Activated CD4-positive, alpha-beta T cell treated with anti-CD3 and anti-CD28 coated beads for 1 hour (primary cell): Measurements from ENCODE around the gene TMEM237.

ENCODE experiments used
- DNase-seq: peaks from one replicate; pipeline ENCODE4 v3.0.0-alpha.2; 2020

Gene TMEM237

DNA sequence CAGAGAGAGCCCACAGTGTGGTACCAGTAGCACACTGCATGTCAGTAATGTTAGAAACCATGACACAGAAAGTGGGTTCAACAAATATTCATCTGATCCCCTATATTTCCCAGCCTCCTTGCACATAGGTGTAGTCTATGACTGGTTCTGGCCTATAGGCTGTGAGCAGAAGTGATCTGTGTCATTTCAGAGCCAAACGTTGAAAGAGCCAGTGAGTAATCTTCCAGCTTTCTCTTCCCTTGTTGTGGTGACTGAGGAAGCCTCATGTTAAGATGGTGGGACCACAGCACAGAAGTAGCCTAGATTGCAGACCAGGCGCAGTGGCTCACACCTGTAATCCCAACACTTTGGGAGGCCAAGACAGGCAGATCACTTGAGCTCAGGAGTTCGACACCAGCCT, 4.1 kb downstream of the TMEM237 start:
- no peak for DNase-seq

DNA sequence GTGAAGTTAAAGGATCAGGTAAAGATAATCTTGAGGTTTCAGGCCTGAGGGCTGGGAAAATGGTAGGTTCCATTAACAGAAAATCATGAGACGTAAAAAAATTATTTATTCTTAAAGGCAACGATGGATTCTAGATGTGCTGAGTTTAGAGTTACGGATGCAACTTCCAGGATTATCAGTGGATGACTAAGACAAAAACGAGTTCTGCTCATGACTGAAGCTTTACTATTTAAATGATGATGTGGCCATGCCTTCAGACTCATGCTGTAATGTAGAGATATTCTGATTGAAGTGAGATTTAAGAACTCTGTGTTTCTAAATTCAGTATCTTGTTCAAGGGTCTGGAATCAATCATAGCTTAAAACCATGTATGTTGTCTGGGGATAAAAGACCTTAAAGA, 5.0 kb downstream of the TMEM237 start:
- DNase-seq: no peak

DNA sequence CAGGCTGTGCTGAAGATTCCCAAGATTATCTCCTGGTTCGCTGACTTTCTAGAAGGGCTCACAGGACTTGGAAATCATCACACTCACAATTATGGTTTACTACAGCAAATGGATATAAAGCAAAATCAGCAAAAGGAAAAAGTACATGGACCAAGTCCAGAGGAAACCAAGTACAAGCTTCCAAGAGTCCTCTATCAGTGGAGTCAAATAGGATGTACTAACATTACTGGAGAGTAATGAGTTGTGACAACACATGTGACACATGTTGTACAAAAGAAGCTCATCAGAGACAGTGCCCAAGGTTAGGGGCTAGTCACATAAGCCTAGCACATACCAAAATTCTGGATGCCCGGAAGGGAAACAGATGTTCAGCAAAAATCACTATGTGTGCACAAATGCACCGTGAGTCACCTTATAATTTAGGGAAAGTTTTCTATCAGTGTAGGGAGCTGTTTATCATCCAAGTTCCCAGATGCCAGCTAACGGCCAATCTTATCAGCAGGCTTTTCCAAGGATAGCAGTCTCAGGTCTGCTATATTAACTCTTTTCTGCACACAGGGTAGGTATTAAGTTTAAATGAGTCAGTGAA, 9.5 kb downstream of the TMEM237 start:
- no peak for DNase-seq

DNA sequence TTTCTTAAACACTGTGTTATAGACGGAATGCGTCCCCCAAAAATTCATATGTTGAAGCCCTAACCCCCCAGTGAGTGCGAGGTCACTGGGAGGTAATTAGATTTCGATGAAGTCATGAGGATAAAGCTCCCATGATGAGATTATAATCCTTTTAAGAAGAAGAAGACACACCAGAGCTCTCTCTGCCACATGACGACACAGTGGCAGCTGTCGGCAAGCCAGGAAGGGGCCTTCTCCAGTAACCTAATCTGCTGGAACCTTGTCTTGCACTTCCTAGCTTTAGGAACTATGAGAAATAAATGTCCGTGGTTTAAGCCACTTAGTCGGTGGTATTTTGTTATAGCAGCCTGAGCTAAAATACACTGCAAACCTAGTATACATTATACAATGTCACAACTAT, 12.3 kb downstream of the TMEM237 start:
- no peak for DNase-seq

DNA sequence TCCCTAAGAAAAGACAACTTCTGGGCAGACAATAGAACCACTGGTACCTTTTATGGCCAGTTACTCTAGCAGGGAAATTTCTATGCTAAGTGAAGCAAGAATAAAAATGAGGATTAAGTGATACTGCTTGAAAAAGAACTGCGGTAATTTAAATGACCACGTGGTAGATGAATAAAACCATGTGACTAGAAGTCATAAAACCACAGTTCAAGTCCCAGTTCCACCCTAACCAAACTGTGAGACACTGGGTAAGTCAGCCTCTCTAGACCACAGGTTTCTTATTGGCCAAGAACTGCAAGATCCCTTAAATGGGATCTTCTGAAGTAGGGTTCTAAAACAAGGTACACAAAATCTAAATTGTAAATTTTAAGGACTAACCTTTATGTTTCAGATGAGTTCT, 12.7 kb downstream of the TMEM237 start:
- no peak for DNase-seq

DNA sequence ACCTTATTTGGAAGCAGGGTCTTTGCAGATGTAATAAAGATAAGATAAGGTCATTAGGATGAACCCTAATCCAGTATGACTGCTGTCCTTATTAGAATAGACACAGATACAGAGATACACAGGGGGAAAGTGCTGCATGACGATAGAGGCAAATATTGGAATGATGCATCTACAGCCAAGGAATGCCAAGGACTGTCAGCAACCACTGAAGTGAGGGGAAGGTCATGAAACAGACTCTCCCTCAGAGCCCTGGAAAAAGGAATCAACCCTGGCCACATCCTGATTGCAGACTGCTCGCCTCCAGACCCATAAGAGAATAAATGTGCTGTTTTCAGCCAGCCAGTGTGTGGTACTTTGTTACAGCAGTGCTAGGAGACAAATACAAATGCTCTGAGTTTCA, 14.8 kb downstream of the TMEM237 start:
- no peak for DNase-seq

DNA sequence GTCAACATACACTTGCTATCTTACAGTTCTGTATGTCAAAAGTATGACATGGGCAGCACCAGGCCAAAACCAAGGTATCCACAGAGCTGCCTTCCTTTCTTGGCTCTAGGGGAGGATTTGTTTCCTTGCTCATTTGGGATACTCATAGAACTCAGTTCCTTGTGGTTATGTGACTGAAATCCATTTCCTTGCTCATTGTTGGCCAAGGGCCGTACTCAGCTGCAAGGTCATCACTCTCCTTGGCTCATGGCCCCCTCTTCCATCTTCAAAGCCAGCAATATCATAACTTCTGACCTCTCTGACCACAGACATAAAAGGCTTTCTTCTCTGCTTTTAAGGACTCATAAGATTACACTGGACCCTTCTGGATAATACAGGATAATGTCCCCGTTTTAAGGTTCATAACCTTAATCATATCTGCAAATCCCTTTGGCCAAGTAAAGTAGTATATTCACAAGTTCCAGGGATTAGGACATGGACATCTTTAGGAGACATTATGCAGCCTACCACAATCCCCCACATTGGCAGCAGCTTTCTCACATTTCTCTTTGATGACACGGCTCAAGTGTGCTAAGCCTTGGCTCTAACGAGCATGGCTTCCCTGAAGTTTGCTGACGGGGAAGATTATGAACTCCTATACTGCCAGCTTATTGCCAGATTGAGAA, 20.9 kb downstream of the TMEM237 start:
- DNase-seq: no peak

DNA sequence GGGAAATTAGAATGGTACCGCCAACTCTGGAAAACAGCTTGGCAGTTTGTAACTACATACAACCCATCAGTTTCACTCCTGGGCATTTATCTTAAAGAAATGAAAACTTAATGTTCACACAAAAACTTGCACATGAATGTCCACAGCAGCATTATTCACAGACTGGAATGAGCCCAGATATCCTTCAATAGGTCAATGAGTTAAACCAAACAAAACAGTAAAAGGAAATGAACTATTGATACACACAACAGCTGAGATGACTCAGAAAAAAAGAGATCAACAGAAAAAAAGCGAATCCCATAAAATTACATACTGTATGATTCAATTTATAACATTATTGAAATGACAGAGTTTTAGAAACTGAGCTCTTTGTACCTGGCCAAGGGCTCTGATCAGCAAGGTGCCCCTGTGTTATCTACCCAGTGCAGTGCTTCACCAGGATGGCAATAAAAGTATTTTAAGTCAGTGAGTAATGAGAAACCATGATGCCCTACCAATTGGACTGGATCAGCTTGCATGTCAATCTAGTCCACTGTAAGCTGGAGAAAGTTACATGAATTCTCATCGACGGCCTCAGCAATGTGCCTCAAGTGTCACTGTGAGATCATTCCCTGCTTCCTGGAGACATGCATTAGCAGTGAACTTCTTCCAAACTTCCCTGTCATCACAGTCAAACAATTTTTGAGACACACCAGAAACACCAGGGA, 21.9 kb downstream of the TMEM237 start:
- no peak for DNase-seq

DNA sequence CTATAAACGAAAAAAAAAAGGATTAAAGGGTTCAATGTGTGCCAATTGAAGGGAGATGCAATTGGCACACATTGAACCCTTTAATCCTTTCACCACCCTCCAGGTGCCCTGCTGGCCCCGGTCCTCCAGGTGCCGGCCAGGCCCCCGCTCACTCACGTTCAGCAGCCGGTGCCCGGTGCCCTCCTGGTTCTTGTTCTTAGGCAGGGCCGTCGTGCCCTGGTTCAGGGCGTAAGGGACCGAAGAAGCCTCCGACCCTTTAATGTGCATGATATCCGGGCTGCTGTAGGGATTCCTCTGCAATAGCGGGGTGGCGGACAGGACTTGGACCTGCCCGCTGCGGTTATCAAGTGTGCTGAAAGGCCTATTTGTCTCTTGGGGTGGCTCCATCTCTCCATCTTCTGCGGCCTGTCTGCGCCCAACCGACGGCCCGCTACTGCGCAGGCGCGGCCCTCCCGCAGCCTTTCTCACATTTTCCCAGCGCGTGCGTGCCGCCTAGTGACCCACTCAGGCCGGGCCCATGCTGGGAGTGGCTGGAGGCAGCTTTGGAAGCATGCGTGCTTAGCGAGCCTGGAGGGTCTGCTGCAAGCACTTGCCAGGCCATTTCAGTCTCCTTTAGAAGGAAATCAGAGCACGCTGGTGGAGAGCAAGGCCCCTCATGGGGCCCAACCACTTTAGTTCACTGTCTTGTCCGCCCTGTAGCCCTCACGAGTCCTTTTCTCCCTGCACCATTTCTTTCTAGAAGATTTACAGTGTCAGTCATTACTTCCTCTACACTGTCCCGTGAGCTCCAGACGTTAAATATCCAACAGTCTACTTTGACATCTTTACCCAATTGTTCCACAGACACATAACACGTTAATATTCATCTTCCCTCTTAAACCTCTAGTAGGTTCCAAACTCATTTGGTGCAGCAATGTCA, 24.3 kb downstream of the TMEM237 start:
- no peak for DNase-seq

DNA sequence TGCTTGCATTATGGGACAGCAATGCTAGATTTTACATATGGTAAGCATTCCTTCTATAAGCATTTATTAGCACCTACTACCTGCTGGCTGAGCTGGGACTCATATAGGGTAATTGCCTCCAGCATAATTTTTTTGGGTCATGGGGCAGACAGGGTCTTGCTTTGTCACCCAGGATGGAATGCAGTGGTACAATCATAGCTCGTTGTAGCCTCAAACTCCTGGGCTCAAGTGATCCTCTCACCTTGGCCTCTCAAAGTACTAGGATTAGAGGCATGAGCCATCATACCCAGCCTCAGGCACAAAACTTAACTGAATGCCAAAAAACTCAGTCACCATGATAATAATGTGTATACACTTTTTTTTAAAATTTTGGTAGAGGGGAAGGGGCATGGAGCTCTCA, 35.3 kb downstream of the TMEM237 start:
- DNase-seq: no peak

DNA sequence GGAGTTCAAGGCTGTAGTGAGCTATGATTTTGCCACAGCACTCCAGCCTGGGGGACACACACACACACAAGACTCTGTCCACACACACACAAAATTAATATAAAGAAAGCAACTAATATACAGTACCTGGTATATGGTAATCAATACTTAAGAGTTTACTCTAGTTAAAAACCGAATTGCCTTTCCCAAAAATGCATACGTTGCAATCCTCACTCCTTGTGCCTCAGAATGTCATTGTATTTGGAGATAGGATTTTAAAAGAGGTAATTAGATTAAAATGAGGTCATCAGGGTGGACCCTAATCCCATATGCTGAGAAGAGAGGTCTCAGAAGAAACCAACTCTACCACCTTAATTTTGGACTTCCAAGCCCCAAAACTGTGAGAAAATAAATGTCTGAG, 35.7 kb downstream of the TMEM237 start:
- DNase-seq: no peak

DNA sequence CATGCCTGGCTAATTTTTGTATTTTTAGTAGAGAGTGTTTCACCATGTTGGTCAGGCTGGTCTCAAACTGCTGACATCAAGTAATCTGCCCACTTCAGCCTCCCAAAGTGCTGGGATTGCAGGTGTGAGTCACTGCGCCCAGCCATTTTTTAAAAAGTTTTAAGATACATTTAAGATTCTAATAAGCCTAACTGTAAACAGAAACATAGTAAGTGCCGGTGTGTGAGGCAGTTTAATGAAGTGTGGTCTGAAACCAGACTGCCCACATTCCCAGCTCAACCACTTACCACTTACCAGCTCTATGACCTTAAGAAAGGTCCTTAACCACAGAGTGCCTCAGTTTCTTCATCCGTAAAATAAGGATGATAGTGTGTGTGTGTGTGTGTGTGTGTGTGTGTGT, 42.4 kb downstream of the TMEM237 start:
- DNase-seq: no peak

DNA sequence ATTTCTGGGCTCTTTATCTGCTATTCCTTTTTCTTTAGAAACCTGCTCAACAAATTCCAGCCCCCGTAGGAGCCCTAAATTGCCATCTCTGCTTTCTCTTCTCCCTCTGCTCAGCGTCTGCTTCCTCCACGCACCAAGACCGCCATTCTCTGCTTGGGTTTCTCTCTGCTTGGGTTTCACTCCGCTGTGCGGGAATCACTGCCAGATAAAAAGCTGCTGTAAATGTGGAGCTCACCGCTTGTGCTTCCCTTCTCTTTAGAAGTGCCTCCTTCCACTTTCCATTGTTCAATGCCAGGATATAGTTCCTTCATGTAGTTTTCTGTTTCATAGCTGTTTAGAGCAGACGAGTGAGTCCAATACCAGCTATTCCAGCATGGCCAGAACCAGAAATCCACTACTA, 45.9 kb downstream of the TMEM237 start:
- no peak for DNase-seq

DNA sequence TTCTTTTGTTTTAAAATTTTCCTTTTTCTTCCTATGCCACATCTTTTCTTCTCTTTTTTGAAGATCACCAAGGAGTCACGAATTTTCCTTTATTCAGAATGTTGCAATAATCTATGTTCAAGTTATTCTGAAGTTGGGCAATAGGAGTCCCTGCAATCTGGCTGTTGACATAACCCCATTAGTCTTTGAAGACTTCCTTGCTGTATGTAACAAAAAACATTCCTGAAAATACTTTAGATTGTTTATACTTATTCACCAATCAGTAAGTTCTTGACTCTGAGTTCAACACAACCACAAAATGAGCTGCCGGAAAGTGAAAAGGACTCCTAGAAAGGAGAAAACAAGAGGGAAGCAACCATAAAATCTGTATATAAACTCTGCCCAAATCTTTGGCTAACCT, 62.8 kb downstream of the TMEM237 start:
- no peak for DNase-seq

DNA sequence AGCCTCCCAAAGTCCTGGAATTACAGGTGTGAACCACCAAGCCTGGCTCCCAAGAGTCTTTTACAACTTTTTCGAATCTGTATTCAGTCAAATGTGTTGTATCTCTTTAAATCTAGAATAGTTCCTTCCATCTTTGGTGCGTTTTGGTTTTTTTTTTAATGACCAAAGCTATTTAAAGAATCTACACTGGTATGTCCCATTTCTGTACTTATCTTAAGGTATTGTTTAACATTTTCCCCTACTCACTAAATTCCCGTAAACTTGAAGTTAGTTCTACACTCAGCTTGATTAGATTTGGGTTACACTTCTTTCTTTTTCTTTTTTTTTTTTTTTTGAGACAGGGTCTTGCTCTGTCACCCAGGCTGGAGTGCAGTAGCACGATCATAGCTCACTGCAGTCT, 63.8 kb downstream of the TMEM237 start:
- DNase-seq: no peak

DNA sequence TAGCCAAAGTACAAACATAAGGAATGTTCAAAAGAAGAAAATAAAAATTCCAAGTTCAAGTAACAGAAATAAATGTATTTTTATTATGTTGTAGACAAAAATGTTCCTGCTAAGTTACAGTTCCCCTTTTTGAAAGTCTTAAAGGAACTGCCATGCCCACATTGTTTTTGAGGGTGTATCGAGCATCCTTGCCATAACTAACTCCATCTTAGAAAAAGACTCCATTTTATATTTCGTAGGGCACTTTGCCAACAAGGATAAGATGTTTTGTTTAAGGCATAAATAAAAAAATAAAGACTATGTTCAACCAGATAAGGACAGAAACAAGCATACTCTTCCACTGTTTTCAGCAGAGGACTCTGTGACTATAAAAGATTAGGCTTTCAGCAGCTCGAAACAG, 67.3 kb downstream of the TMEM237 start:
- DNase-seq: no peak

DNA sequence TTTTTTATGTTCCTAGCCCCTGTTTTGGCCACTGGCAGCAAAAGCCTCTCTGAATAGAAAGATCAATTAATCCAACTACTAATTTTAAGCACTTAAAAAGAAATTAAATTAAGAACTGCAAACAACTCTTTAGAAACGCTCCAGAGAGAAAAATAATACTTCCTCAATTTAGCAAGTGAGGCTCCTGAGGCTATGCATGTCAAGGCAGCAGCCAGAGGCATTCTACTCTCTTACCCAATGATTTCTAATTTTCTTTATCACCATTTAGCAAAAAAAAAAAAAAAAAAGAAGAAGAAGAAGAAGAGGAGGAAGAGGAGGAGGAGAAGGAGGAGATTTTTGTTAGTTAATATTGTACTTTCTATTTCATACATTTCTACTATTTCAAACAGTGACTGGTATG, 68.5 kb downstream of the TMEM237 start:
- no peak for DNase-seq

DNA sequence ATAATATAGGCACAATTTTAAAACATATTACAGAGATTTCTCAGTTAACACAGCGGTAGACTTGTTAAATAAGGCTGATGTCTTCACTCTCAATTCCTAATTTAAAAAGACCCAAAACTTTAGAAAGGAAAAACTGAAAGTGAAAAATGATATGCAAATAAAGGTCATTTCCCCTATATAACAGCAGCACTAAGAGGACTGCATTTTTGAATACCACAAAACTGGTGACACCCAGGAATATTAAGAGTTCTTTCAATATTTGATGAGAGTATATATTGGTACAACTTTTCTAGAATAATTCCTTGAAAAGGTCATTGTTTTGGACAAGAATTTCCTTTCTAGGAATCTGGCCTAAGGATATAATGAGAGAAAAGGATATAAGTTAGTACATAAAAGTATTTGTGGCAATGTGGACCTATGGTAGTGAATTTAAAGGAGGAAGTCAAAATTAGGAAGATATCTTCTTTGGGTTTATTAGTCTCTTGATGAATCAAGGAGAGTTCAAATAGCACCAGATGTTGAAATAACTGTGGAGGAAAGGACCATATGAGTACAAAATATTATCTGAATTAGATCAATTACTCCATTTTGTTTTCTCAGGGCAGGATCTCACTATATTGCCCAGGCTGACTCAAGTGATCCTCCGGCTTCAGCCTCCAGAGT, 70.3 kb downstream of the TMEM237 start:
- no peak for DNase-seq
